Inferior parietal cortex (tissue), 1 donor: ENCODE measurements around the gene PIK3CD.
"Not testable (repeated sequence)": the region's sequence is repeated elsewhere in the genome, so short reads cannot be mapped to it uniquely, and the experiment has no call there.

Experiments
- DNase-seq: peaks from one replicate; pipeline ENCODE4 v3.0.0-alpha.2; 2016; ENCODE audit errors: extremely low spot score

The PIK3CD gene

GRCh38 chr1:9733160-9733789, 81.7 kb downstream of the PIK3CD start:
- DNase-seq: no peak

DNA sequence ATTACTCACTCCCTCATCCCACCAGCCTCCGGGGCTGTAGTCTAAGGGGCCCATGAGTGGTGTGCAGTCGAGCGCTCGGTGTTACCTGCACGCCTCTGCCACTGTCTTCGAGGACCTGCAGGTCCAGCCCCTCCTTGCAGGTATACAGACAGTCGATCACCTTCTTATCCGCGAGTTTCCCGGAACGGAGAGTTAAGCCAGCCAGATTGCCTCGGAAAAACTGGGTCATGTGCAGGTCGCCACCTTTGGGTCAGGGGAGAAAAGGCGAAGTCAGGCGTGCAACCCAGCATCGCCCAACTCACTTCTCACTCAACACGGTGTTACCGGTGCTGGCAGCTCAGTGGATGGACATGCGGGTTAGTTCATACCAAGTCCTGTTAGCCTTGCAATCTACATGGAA, 84.3 kb downstream of the PIK3CD start:
- DNase-seq: no peak

DNA sequence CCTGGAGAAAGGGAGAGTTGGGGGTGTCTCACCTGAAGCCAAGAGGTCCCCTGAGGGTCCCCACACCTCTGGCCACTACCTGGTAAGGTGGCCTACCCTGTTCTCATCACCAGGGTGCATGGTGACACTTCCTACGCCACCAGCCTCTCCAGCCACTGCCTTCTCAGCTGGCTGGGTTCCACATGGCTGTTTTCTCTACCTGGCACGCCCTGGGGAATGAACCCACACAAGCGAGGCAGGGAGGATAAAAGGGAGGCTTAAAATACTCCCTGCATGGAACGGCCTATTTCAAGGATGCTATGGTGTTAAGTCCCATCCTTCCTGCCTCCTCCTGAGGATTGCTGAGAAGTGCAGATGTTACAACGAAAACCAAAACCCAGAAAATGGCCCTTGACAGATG, 84.7 kb downstream of the PIK3CD start:
- no peak for DNase-seq

DNA sequence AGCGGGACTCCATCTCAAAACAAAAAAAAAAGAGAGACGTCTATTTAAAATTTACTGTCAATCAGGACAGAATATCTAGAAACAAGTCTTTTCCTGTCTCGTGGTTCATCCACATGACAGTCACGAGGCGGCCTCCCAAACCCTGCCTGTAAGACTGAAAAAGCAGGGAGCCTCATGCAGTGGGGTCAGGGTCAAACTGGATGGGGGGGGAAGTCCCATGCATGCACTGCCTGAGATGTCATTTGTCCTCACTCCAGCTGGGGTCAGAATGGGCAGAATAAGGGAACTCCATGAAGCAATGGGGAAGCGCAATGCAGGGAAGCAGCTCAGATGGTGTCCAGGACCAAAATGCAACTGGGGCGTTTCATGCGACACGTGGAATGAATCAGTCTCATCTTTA, 85.5 kb downstream of the PIK3CD start:
- no peak for DNase-seq

DNA sequence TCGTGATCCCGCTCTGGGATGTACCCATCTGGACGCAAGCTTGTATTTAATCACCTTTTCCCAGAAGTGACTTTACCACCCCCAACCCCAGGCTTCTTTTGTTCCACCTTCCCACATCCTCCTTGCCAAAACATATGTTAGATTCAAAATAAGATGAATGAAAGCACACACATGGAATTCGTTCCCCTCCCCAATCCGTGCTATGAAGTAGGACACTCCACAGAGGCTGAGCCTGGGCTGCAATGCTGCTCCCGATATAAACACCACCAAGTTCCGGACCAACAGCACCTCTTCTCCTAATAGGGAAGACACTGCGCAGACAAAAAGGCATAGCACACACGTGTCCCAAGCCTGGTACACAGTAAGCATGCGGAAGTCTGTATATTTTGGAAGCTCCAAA, 86.1 kb downstream of the PIK3CD start:
- no peak for DNase-seq

DNA sequence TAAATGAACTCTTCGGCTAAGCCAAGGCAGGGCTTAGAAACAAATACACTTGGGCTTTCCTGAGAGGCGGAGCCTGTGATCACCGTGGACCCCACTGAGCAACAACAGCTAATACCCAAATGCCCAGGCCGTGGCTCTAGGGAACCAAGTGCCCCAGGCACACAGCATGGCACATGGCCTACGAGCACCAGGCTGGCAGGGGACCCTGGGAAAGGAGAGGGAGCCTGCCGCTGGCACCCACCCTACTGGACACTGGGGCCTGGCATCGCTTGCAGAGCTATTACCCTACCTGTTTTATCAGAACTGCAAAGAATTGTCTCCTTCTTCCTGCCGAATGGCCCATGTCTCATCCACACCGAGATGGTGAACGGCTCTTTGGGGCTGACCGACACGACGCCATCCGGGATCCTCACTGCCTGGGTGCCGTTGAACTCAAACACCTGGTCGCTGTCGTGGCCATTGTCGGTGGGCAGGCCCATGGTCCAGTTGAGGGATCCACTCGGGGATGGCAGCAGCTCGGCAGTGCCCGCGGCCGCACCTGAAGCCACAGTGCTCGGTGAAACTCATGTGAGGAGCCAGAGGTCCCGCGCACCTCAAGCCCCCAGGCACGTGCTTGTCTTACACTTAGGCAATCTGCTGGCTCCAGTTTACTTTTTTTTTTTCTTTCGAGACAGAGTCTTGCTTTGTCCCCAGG, 92.7 kb downstream of the PIK3CD start:
- DNase-seq: no peak

DNA sequence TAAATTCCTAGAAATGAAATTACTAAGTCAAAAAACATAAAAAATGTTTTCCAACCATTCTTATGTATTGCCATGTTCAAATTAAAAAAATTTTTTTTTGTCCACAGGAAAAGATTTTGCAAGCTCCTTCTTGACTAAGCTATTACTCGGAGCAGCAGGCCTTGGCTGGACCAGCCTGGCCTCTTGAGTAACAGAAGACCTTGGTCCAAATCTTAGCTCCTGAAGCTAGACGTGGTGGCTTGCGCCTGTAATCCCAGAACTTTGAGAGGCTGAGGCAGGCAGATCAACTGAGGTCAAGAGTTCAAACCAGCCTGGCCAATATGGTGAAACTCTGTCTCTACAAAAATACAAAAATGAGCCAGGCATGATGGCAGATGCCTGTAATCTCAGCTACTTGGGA, 94.7 kb downstream of the PIK3CD start:
- DNase-seq: no peak

DNA sequence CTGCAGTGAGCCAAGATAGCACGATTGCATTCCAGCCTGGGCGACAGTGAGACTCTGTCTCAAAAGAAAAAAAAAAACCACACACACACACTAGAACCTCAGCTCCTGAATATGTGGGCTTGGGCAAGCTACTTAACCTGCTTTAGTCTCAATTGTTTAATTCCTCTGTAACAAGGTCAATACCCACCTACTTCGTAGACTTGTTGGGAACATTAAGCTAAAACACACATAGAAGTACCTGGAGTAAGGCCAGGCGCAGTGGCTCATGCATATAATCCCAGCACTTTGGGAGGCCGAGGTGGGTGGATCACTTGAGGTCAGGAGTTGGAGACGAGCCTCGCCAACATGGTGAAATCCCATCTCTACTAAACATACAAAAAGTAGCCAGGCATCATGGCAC, 95.1 kb downstream of the PIK3CD start:
- no peak for DNase-seq

- not testable (repeated sequence) for DNase-seq
Measured at GRCh38 chr1:9748391-9748790, 96.9 kb downstream of the PIK3CD start.

DNA sequence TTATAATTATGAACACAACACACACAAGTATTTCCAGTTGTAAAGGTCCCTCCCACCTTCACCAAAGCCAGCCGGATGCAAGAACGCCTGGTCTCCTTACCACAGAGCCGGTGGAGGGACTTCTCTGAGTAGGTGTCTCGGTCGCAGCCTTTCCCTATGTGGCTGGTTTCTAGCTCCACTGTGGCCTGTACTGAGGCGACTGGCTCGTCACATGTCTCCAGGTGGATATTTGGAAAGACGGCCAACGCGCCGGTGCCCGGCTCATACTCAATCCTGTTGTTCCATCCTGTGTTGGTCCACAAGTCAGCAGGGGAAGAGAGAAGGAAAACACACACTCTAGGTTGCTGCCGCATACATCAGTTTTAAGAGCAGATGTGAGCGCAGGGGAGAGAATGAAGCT, 97.8 kb downstream of the PIK3CD start:
- DNase-seq: no peak

DNA sequence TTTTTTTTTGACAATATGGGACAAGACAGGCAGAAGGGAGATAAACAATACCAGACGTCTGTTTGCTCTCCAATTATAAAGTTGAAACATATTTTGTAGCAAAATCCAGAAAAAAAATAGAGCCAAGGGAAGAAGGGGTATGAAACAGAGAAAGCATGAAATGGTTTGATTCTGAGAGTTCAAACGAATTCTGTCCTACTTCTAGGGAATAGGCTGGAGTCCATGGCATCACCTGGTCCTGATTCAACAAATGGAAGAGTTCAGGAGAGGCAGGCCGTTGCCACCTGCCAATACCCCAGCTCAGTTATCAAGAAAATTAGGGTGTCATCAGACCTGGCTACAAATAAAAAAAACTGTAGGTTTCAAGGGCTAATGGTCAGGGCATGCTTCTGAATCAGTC, 100.4 kb downstream of the PIK3CD start:
- DNase-seq: no peak

- no peak for DNase-seq
Measured at GRCh38 chr1:9753121-9753531, 101.6 kb downstream of the PIK3CD start.

- no peak for DNase-seq
Measured at GRCh38 chr1:9755441-9755995, 104.0 kb downstream of the PIK3CD start.

GRCh38 chr1:9758559-9759121, 107.1 kb downstream of the PIK3CD start:
- no peak for DNase-seq

GRCh38 chr1:9759939-9760338, 108.4 kb downstream of the PIK3CD start:
- no peak for DNase-seq

- no peak for DNase-seq
Measured at GRCh38 chr1:9760824-9761223, 109.3 kb downstream of the PIK3CD start.

- no peak for DNase-seq
Measured at GRCh38 chr1:9761855-9762254, 110.3 kb downstream of the PIK3CD start.

GRCh38 chr1:9762446-9762845, 110.9 kb downstream of the PIK3CD start:
- DNase-seq: not testable (repeated sequence)

DNA sequence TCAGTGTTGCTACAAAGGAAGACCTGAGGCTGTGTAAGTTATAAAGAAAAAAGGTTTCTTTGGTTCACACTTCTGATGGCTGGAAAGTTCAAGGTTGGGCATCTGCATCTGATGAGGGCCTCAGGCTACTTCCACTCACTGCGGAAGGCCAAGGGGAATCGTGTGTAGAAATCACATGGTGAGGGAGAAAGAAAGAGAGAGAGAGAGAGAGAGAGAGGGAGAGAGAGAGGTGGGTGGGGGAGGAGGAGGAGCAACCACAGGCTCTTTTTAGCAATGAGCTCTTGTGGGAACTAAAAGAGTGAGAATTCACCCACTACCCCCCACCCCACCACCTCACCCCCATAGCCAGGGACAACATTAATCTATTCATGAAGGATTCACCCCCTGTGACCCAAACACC, 112.4 kb downstream of the PIK3CD start:
- DNase-seq: no peak

GRCh38 chr1:9764550-9764949, 113.0 kb downstream of the PIK3CD start:
- DNase-seq: no peak

- DNase-seq: no peak
Measured at GRCh38 chr1:9766759-9767442, 115.4 kb downstream of the PIK3CD start.

DNA sequence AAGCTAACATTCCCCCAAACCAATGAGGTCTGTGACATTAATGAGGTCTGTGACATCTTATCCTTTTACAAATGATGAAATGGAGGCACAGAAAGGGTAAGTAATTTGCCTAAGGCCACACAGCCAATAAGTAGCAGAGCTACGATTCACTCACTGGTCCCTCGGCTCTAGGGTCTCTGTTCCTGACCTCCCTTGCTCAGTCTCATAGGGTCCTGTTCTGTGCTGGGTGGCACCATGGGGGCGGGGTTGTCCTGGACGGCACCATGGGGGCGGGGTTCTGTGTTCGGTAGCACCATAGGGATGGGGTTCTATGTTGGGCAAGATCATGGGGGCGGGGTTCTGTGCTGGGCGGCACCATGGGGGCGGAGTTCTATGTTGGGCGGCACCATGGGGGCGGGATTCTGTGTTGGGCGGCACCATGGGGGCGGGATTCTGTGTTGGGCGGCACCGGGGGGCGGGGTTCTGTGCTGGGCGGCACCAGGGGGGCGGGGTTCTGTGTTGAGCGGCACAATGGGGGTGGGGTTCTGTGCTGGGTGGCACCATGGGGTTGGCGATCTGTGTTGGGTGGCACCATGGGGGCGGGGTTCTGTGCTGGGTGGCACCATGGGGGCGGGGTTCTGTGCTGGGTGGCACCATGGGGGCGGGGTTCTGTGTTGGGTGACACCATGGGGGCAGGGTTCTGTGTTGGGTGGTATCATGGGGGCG, 116.6 kb downstream of the PIK3CD start:
- no peak for DNase-seq
